Endothelial cell of coronary artery (primary cell): Measurements from ENCODE around the gene NAA10. TPM values are rescaled to one million over a fixed set of nuclear protein-coding genes. Genes with fewer than 3 reads are reported as not detected.

Source experiments
- total RNA-seq: library from RNA; depleted of rRNA; stranded (reverse); fragments of >200 nt; gene quantifications from 2 replicates; pipeline ENCODE4 v1.2.3, GENCODE V29; 2014

NAA10 gene
- 63.2 and 81.5 TPM in 2 replicates for total RNA-seq

GRCh38 chrX:153934762-153935325 is at the start of gene NAA10:
NAA10 (minus strand) TSS chrX:153935037; CDS start chrX:153934904, 133 bp downstream.

GRCh38 chrX:153972368-153973126 is 37.7 kb upstream of the NAA10 start, which contains the start of gene TMEM187:
TMEM187 (plus strand) TSS chrX:153972754; CDS start chrX:153982063, 9,309 bp downstream.

GRCh38 chrX:153971450-153972367 is 36.9 kb upstream of the NAA10 start, which contains the start of gene HCFC1:
HCFC1 (minus strand) TSS chrX:153971818; CDS start chrX:153970840, 978 bp downstream.

GRCh38 chrX:153944140-153944799 is 9.4 kb upstream of the NAA10 start, which contains the start of gene RENBP:
RENBP (minus strand) TSS chrX:153944643; CDS start chrX:153944610, 33 bp downstream.

GRCh38 chrX:153925739-153926551 is 8.9 kb downstream of the NAA10 start, which contains the start of gene ARHGAP4:
ARHGAP4 (minus strand) TSS chrX:153926264; CDS start chrX:153926202, 62 bp downstream.

GRCh38 chrX:153903991-153904957 is 30.6 kb downstream of the NAA10 start, which contains the start of gene AVPR2:
AVPR2 (plus strand) TSS chrX:153904673; CDS start chrX:153905146, 473 bp downstream.

GRCh38 chrX:153885968-153886903 is 48.6 kb downstream of the NAA10 start, which contains the start of gene L1CAM:
L1CAM (minus strand) TSS chrX:153886173; CDS start chrX:153875836, 10,337 bp downstream.

Other genes with a start within 250 kb of the NAA10 start
- 3.4 and 7.9 TPM in 2 replicates for gene SLC6A8, start 247.1 kb downstream of the NAA10 start, total RNA-seq
- gene BCAP31, start 210.7 kb downstream of the NAA10 start, total RNA-seq, result 265 and 294 TPM in 2 replicates
- gene ABCD1, start 210.2 kb downstream of the NAA10 start, total RNA-seq, result 6.8 and 10.6 TPM in 2 replicates
- gene PLXNB3, start 170.8 kb downstream of the NAA10 start, total RNA-seq, result 3.2 and 5.5 TPM in 2 replicates
- 0.09 TPM in 2 replicates for gene SRPK3, start 154.0 kb downstream of the NAA10 start, total RNA-seq
- gene IDH3G, start 140.7 kb downstream of the NAA10 start, total RNA-seq, result 53.3 and 54.2 TPM in 2 replicates
- 144 and 169 TPM in 2 replicates for gene SSR4, start 140.4 kb downstream of the NAA10 start, total RNA-seq
- gene PDZD4, start 104.5 kb downstream of the NAA10 start, total RNA-seq, result 0.09 TPM in 2 replicates
- gene L1CAM, start 48.9 kb downstream of the NAA10 start, total RNA-seq, result 0.09 and 0.28 TPM in 2 replicates
- not detected in 2 replicates for gene AVPR2, start 30.4 kb downstream of the NAA10 start, total RNA-seq
- 26.4 and 50.0 TPM in 2 replicates for gene ARHGAP4, start 8.8 kb downstream of the NAA10 start, total RNA-seq
- 1.6 and 2.1 TPM in 2 replicates for gene RENBP, start 9.6 kb upstream of the NAA10 start, total RNA-seq
- 14.8 and 16.4 TPM in 2 replicates for gene HCFC1, start 36.8 kb upstream of the NAA10 start, total RNA-seq
- 4.9 and 8.1 TPM in 2 replicates for gene TMEM187, start 37.7 kb upstream of the NAA10 start, total RNA-seq
- 69.3 and 71.9 TPM in 2 replicates for gene IRAK1, start 84.9 kb upstream of the NAA10 start, total RNA-seq
- 16.8 and 20.3 TPM in 2 replicates for gene MECP2, start 162.7 kb upstream of the NAA10 start, total RNA-seq
- gene OPN1LW, start 209.2 kb upstream of the NAA10 start, total RNA-seq, result not detected in 2 replicates
- gene OPN1MW, start 247.6 kb upstream of the NAA10 start, total RNA-seq, result not detected in 2 replicates